Measurements from ENCODE around the gene OR10D3. TPM values are rescaled to one million over a fixed set of nuclear protein-coding genes. Genes with fewer than 3 reads are reported as not detected.

The OR10D3 gene
- total RNA-seq (2014; rRNA removed; shearing (Covaris generic); ENCODE audit: low replicate concordance): not detected in 2 replicates

- no peaks in the 10 kb centered on the region for H3K36me3 ChIP-seq (ENCODE audit: insufficient read depth, low read length)
- no peak for DNase-seq
Observed at GRCh38 chr11:124183068-124183467, at the start of gene OR10D3. TSS of gene OR10D3 (plus strand) at chr11:124183345. CDS start at chr11:124185270, 1,925 bp downstream.

GRCh38 chr11:124143034-124143433 lies 40.1 kb upstream of the OR10D3 start:
- H2AFZ ChIP-seq (ENCODE audit: low read length): no peak overlapping the region
- no peaks in the 10 kb centered on the region for H3K4me1 ChIP-seq (ENCODE audit: low read length)
- no peak overlapping the region for H3K4me3 ChIP-seq (ENCODE audit: low read length)
- DNase-seq: no peak
- H3K27me3 ChIP-seq (ENCODE audit: low read length): no peaks in the 10 kb centered on the region
- no peaks in the 10 kb centered on the region for H4K20me1 ChIP-seq (ENCODE audit: insufficient read depth, low read depth, low read length)
- H3K9ac ChIP-seq (ENCODE audit: low read length): no peak overlapping the region
- H3K36me3 ChIP-seq (ENCODE audit: insufficient read depth, low read length): no peaks in the 10 kb centered on the region
- no peaks in the 10 kb centered on the region for H3K9me3 ChIP-seq (ENCODE audit: low read length)
- H3K4me2 ChIP-seq (ENCODE audit: low read depth, low read length, poor library complexity, severe bottlenecking): no peak overlapping the region
- no peaks in the 10 kb centered on the region for H3K79me2 ChIP-seq (ENCODE audit: low read length)
- H3K27ac ChIP-seq (ENCODE audit: low read length): no peak overlapping the region
- H3K9me2 ChIP-seq (replicated peaks; ENCODE audit: insufficient read depth, low read length): no peaks in the 10 kb centered on the region

More at GRCh38 chr11:124183068-124183467, at the start of gene OR10D3:
- H3K79me2 ChIP-seq (ENCODE audit: low read length): no peaks in the 10 kb centered on the region
- H2AFZ ChIP-seq (ENCODE audit: low read length): no peak within 1 kb of the TSS
- H3K4me3 ChIP-seq (ENCODE audit: low read length): no peak within 1 kb of the TSS
- no peak within 1 kb of the TSS for H3K27ac ChIP-seq (ENCODE audit: low read length)
- no peak within 1 kb of the TSS for H3K9ac ChIP-seq (ENCODE audit: low read length)
- no peaks in the 10 kb centered on the region for H3K27me3 ChIP-seq (ENCODE audit: low read length)
- H3K9me2 ChIP-seq (replicated peaks; ENCODE audit: insufficient read depth, low read length): no peaks in the 10 kb centered on the region
- no peaks in the 10 kb centered on the region for H3K4me1 ChIP-seq (ENCODE audit: low read length)
- H3K9me3 ChIP-seq (ENCODE audit: low read length): no peaks in the 10 kb centered on the region
- no peaks in the 10 kb centered on the region for H4K20me1 ChIP-seq (ENCODE audit: insufficient read depth, low read depth, low read length)
- H3K4me2 ChIP-seq (ENCODE audit: low read depth, low read length, poor library complexity, severe bottlenecking): no peak within 1 kb of the TSS

- Histone ChIP-seq H4K20me1 (ENCODE audit: insufficient read depth, low read depth, low read length) (no peaks in the 10 kb centered on the region), H3K9ac (ENCODE audit: low read length) (no peak overlapping the region), H3K27me3 (ENCODE audit: low read length) (no peaks in the 10 kb centered on the region), H2AFZ (ENCODE audit: low read length) (no peak overlapping the region), H3K4me1 (ENCODE audit: low read length) (no peaks in the 10 kb centered on the region), H3K27ac (ENCODE audit: low read length) (no peak overlapping the region), H3K36me3 (ENCODE audit: insufficient read depth, low read length) (no peaks in the 10 kb centered on the region), H3K79me2 (ENCODE audit: low read length) (no peaks in the 10 kb centered on the region), H3K4me3 (ENCODE audit: low read length) (no peak overlapping the region), H3K4me2 (ENCODE audit: low read depth, low read length, poor library complexity, severe bottlenecking) (no peak overlapping the region), H3K9me3 (ENCODE audit: low read length) (no peaks in the 10 kb centered on the region), H3K9me2 (replicated peaks; ENCODE audit: insufficient read depth, low read length) (no peaks in the 10 kb centered on the region)
- no peak for DNase-seq
Observed at GRCh38 chr11:124147951-124148350, 35.2 kb upstream of the OR10D3 start.

GRCh38 chr11:124150684-124151083 lies 32.5 kb upstream of the OR10D3 start:
- no peak overlapping the region for H3K27ac ChIP-seq (ENCODE audit: low read length)
- H3K9ac ChIP-seq (ENCODE audit: low read length): no peak overlapping the region
- no peaks in the 10 kb centered on the region for H3K9me3 ChIP-seq (ENCODE audit: low read length)

GRCh38 chr11:124152770-124153407 lies 30.3 kb upstream of the OR10D3 start:
- Histone ChIP-seq H3K4me2 (ENCODE audit: low read depth, low read length, poor library complexity, severe bottlenecking) (no peak overlapping the region), H3K9ac (ENCODE audit: low read length) (no peak overlapping the region), H2AFZ (ENCODE audit: low read length) (no peak overlapping the region), H3K27me3 (ENCODE audit: low read length) (no peaks in the 10 kb centered on the region), H3K9me2 (replicated peaks; ENCODE audit: insufficient read depth, low read length) (no peaks in the 10 kb centered on the region), H3K4me1 (ENCODE audit: low read length) (no peaks in the 10 kb centered on the region), H3K79me2 (ENCODE audit: low read length) (no peaks in the 10 kb centered on the region), H3K36me3 (ENCODE audit: insufficient read depth, low read length) (no peaks in the 10 kb centered on the region), H3K27ac (ENCODE audit: low read length) (no peak overlapping the region), H3K9me3 (ENCODE audit: low read length) (no peaks in the 10 kb centered on the region), H4K20me1 (ENCODE audit: insufficient read depth, low read depth, low read length) (no peaks in the 10 kb centered on the region), H3K4me3 (ENCODE audit: low read length) (no peak overlapping the region)
- no peak for DNase-seq

More at GRCh38 chr11:124150684-124151083, 32.5 kb upstream of the OR10D3 start:
- H3K9me2 ChIP-seq (replicated peaks; ENCODE audit: insufficient read depth, low read length): no peaks in the 10 kb centered on the region
- H3K4me1 ChIP-seq (ENCODE audit: low read length): no peaks in the 10 kb centered on the region
- H3K36me3 ChIP-seq (ENCODE audit: insufficient read depth, low read length): no peaks in the 10 kb centered on the region
- no peaks in the 10 kb centered on the region for H3K79me2 ChIP-seq (ENCODE audit: low read length)
- no peak for DNase-seq
- no peak overlapping the region for H3K4me2 ChIP-seq (ENCODE audit: low read depth, low read length, poor library complexity, severe bottlenecking)
- no peaks in the 10 kb centered on the region for H3K27me3 ChIP-seq (ENCODE audit: low read length)
- H4K20me1 ChIP-seq (ENCODE audit: insufficient read depth, low read depth, low read length): no peaks in the 10 kb centered on the region
- no peak overlapping the region for H2AFZ ChIP-seq (ENCODE audit: low read length)
- no peak overlapping the region for H3K4me3 ChIP-seq (ENCODE audit: low read length)

- Histone ChIP-seq H3K27me3 (ENCODE audit: low read length) (no peaks in the 10 kb centered on the region), H3K36me3 (ENCODE audit: insufficient read depth, low read length) (no peaks in the 10 kb centered on the region), H3K9ac (ENCODE audit: low read length) (no peak overlapping the region), H3K9me2 (replicated peaks; ENCODE audit: insufficient read depth, low read length) (no peaks in the 10 kb centered on the region), H4K20me1 (ENCODE audit: insufficient read depth, low read depth, low read length) (no peaks in the 10 kb centered on the region), H3K27ac (ENCODE audit: low read length) (no peak overlapping the region), H3K4me2 (ENCODE audit: low read depth, low read length, poor library complexity, severe bottlenecking) (no peak overlapping the region), H2AFZ (ENCODE audit: low read length) (no peak overlapping the region), H3K4me1 (ENCODE audit: low read length) (no peaks in the 10 kb centered on the region), H3K4me3 (ENCODE audit: low read length) (no peak overlapping the region), H3K9me3 (ENCODE audit: low read length) (no peaks in the 10 kb centered on the region), H3K79me2 (ENCODE audit: low read length) (no peaks in the 10 kb centered on the region)
- no peak for DNase-seq
Observed at GRCh38 chr11:124153821-124154220, 29.3 kb upstream of the OR10D3 start.

- H3K4me1 ChIP-seq (ENCODE audit: low read length): no peaks in the 10 kb centered on the region
- no peak overlapping the region for H3K4me2 ChIP-seq (ENCODE audit: low read depth, low read length, poor library complexity, severe bottlenecking)
- H4K20me1 ChIP-seq (ENCODE audit: insufficient read depth, low read depth, low read length): no peaks in the 10 kb centered on the region
- no peak overlapping the region for H3K4me3 ChIP-seq (ENCODE audit: low read length)
- H3K27ac ChIP-seq (ENCODE audit: low read length): no peak overlapping the region
- no peaks in the 10 kb centered on the region for H3K27me3 ChIP-seq (ENCODE audit: low read length)
- no peak for DNase-seq
- no peaks in the 10 kb centered on the region for H3K9me3 ChIP-seq (ENCODE audit: low read length)
- no peaks in the 10 kb centered on the region for H3K9me2 ChIP-seq (replicated peaks; ENCODE audit: insufficient read depth, low read length)
- H3K79me2 ChIP-seq (ENCODE audit: low read length): no peaks in the 10 kb centered on the region
- H2AFZ ChIP-seq (ENCODE audit: low read length): no peak overlapping the region
- H3K9ac ChIP-seq (ENCODE audit: low read length): no peak overlapping the region
- H3K36me3 ChIP-seq (ENCODE audit: insufficient read depth, low read length): no peaks in the 10 kb centered on the region
Observed at GRCh38 chr11:124159481-124159880, 23.7 kb upstream of the OR10D3 start.

- Histone ChIP-seq H3K9ac (ENCODE audit: low read length) (no peak overlapping the region), H3K4me1 (ENCODE audit: low read length) (no peaks in the 10 kb centered on the region), H3K4me3 (ENCODE audit: low read length) (no peak overlapping the region), H4K20me1 (ENCODE audit: insufficient read depth, low read depth, low read length) (no peaks in the 10 kb centered on the region), H3K36me3 (ENCODE audit: insufficient read depth, low read length) (no peaks in the 10 kb centered on the region), H3K27ac (ENCODE audit: low read length) (no peak overlapping the region), H3K27me3 (ENCODE audit: low read length) (no peaks in the 10 kb centered on the region), H3K4me2 (ENCODE audit: low read depth, low read length, poor library complexity, severe bottlenecking) (no peak overlapping the region), H3K9me2 (replicated peaks; ENCODE audit: insufficient read depth, low read length) (no peaks in the 10 kb centered on the region), H2AFZ (ENCODE audit: low read length) (no peak overlapping the region), H3K9me3 (ENCODE audit: low read length) (no peaks in the 10 kb centered on the region), H3K79me2 (ENCODE audit: low read length) (no peaks in the 10 kb centered on the region)
- no peak for DNase-seq
Observed at GRCh38 chr11:124160986-124161385, 22.2 kb upstream of the OR10D3 start.

All from Karpas-422 (cell line).